Adrenal gland (tissue), 5 donors: Measurements from ENCODE around the gene ZDHHC11B.
"Not testable (repeated sequence)": the region's sequence is repeated elsewhere in the genome, so short reads cannot be mapped to it uniquely, and the experiment has no call there.

Experiments used
- POLR2A ChIP-seq, 2 donors: fragments of 450-650 bp; IDR thresholded peaks; one replicate each; pipeline ENCODE4 v1.6.1; 2017; ENCODE audit warnings: antibody characterized with exemption in 2 of 2, mild to moderate bottlenecking in 2 of 2, moderate library complexity in 1 of 2
- TF ChIP-seq, protein P1 (sequence below), 6 experiments: fragments of 450-650 bp in 4 of 6; fragments of 200-600 bp in 2 of 6; sonication (generic) in 1 of 6; IDR thresholded peaks; 1 replicate in 5 of 6; 2 replicates in 1 of 6; pipeline versions ENCODE4 v1.5.1 to v1.8.0; 2016 to 2021; ENCODE audit warnings: antibody characterized with exemption in 6 of 6, mild to moderate bottlenecking in 2 of 6, moderate library complexity in 1 of 6
- donor health status: DM: no; HTN: no; CAD: no.

DNA sequence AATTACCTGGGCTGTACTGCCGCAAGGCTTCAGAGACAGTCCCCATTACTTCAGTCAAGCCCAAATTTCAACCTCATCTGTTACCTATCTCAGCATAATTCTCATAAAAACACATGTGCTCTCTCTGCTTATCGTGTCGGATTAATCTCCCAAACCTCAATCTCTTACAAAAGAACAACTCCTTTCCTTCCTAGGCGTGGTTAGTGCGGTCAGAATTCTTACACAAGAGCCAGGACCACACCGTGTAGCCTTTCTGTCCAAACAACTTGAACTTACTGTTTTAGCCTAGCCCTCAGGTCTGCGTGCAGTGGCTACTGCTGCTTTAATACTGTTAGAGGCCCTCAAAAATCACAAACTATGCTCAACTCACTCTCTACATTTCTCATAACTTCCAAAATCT, 78.4 kb downstream of the ZDHHC11B start:
- TF ChIP-seq, protein P1, sequence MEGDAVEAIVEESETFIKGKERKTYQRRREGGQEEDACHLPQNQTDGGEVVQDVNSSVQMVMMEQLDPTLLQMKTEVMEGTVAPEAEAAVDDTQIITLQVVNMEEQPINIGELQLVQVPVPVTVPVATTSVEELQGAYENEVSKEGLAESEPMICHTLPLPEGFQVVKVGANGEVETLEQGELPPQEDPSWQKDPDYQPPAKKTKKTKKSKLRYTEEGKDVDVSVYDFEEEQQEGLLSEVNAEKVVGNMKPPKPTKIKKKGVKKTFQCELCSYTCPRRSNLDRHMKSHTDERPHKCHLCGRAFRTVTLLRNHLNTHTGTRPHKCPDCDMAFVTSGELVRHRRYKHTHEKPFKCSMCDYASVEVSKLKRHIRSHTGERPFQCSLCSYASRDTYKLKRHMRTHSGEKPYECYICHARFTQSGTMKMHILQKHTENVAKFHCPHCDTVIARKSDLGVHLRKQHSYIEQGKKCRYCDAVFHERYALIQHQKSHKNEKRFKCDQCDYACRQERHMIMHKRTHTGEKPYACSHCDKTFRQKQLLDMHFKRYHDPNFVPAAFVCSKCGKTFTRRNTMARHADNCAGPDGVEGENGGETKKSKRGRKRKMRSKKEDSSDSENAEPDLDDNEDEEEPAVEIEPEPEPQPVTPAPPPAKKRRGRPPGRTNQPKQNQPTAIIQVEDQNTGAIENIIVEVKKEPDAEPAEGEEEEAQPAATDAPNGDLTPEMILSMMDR (IDR thresholded peaks at IDR 0.05), result not testable (repeated sequence)
- not testable (repeated sequence) for TF ChIP-seq POLR2A (IDR thresholded peaks at IDR 0.05)
